A549 (cell line): ENCODE results near the gene RAE1. TPM values are rescaled to one million over a fixed set of nuclear protein-coding genes. Genes with fewer than 3 reads are reported as not detected.

Source experiments
- ATAC-seq, 2 experiments: fragments of 200-7000 bp in 1 of 2; fragments of >200 bp in 1 of 2; cut with Nextera tagmentation in 1 of 2; cut with Tn5 transposase in 1 of 2; 3 replicates each; pipeline versions ENCODE4 v1.8.0 to v1.9.1; 2018 to 2020; ENCODE audit warnings: mild to moderate bottlenecking in 1 of 2, moderate library complexity in 1 of 2
- CTCF ChIA-PET: fragments of 300-600 bp; sonication (Branson Sonifier 250); formaldehyde crosslinking; extraction: SDS; loops from one replicate; lab custom pipeline; 2021; ENCODE audit warnings: antibody characterized with exemption, inconsistent platforms; lab: Yijun Ruan, JAX
- POLR2A ChIA-PET: fragments of 350-600 bp; formaldehyde crosslinking; extraction: SDS; loops from one replicate; lab custom pipeline; 2021; ENCODE audit warnings: antibody characterized with exemption, inconsistent platforms; lab: Yijun Ruan, JAX
- DNase-seq, 2 experiments: peaks; one replicate each; pipeline versions ENCODE4 v3.0.0 to v3.0.0-alpha.2; 2011 to 2016; ENCODE audit warnings: low read depth in 1 of 2, low spot score in 1 of 2
- FAIRE-seq: peaks from 2 replicates; lab custom pipeline; 2011; peaks lifted over from hg19 to GRCh38; lab: Jason Lieb, UNC
- H3K27ac ChIP-seq, 2 experiments: fragments of >200 bp; sonication (Bioruptor Twin); formaldehyde crosslinking; 3 replicates each; pipeline ENCODE4 v1.5.1; 2016 to 2017
- H3K4me1 ChIP-seq: fragments of >200 bp; sonication (Bioruptor Twin); formaldehyde crosslinking; 3 replicates; pipeline ENCODE4 v1.6.1; 2016
- H3K4me2 ChIP-seq: fragments of >200 bp; sonication (Bioruptor Twin); formaldehyde crosslinking; 3 replicates; pipeline ENCODE4 v1.6.1; 2016
- H3K4me3 ChIP-seq: fragments of >200 bp; sonication (Bioruptor Twin); formaldehyde crosslinking; 3 replicates; pipeline ENCODE4 v1.5.1; 2016
- H3K9me3 ChIP-seq: fragments of >200 bp; sonication (Bioruptor Twin); formaldehyde crosslinking; 3 replicates; pipeline ENCODE4 v1.6.1; 2016
- BCL3 ChIP-seq: fragments of >200 bp; sonication (Bioruptor Twin); formaldehyde crosslinking; IDR thresholded peaks from 3 replicates; pipeline ENCODE4 v1.6.1; 2016
- CBX2 ChIP-seq: fragments of 200-600 bp; sonication (generic); IDR thresholded peaks from 2 replicates; pipeline ENCODE4 v1.6.1; 2016; ENCODE audit warnings: low read depth, mild to moderate bottlenecking, borderline replicate concordance
- CBX8 ChIP-seq: fragments of 200-600 bp; sonication (generic); IDR thresholded peaks from 2 replicates; pipeline ENCODE4 v1.6.1; 2016
- CHD4 ChIP-seq: fragments of 200-600 bp; sonication (generic); IDR thresholded peaks from 2 replicates; pipeline ENCODE4 v1.6.1; 2016; ENCODE audit warnings: antibody characterized with exemption, mild to moderate bottlenecking, borderline replicate concordance
- CTCF ChIP-seq: fragments of >200 bp; sonication (Bioruptor Twin); formaldehyde crosslinking; IDR thresholded peaks from 3 replicates; pipeline ENCODE4 v1.5.1; 2016
- E2F6 ChIP-seq: IDR thresholded peaks from 2 replicates; pipeline ENCODE4 v1.6.1; 2012; ENCODE audit warnings: low read depth, borderline replicate concordance
- EHF ChIP-seq: fragments of 250-450 bp; sonication (Bioruptor Pico); IDR thresholded peaks from 2 replicates; pipeline ENCODE4 v1.5.0; 2020; ENCODE audit warnings: mild to moderate bottlenecking
- EHMT2 ChIP-seq: fragments of 200-600 bp; sonication (generic); IDR thresholded peaks from 2 replicates; pipeline ENCODE4 v1.6.1; 2016; ENCODE audit warnings: antibody characterized with exemption, low read depth, mild to moderate bottlenecking, moderate library complexity
- ELK1 ChIP-seq: fragments of 150-350 bp; IDR thresholded peaks from 2 replicates; pipeline ENCODE4 v1.6.1; 2014; ENCODE audit warnings: low read depth, mild to moderate bottlenecking, low read length
- FOXS1 ChIP-seq: fragments of 250-450 bp; sonication (Bioruptor Pico); IDR thresholded peaks from 2 replicates; pipeline ENCODE4 v1.5.0; 2020; ENCODE audit warnings: mild to moderate bottlenecking, moderate library complexity
- HOXA7 ChIP-seq: fragments of 250-450 bp; sonication (Bioruptor Pico); IDR thresholded peaks from 2 replicates; pipeline ENCODE4 v1.5.0; 2020; ENCODE audit warnings: mild to moderate bottlenecking, moderate library complexity
- HOXB13 ChIP-seq: fragments of 250-450 bp; sonication (Bioruptor Pico); IDR thresholded peaks from 2 replicates; pipeline ENCODE4 v1.5.0; 2020; ENCODE audit warnings: low read depth, mild to moderate bottlenecking, moderate library complexity
- JUN ChIP-seq, 2 experiments: fragments of >200 bp; sonication (Bioruptor Twin); formaldehyde crosslinking; IDR thresholded peaks; 2 replicates in 1 of 2; 3 replicates in 1 of 2; pipeline ENCODE4 v1.6.1; 2016 to 2017
- KDM5A ChIP-seq: fragments of 200-600 bp; sonication (generic); IDR thresholded peaks from 2 replicates; pipeline ENCODE4 v1.6.1; 2016; ENCODE audit warnings: antibody characterized with exemption, mild to moderate bottlenecking
- MAFK ChIP-seq: fragments of 450-650 bp; IDR thresholded peaks from 2 replicates; pipeline ENCODE4 v1.6.1; 2014; ENCODE audit not compliant: partially characterized antibody
- MAZ ChIP-seq: fragments of 150-350 bp; IDR thresholded peaks from 2 replicates; pipeline ENCODE4 v1.6.1; 2014; ENCODE audit warnings: antibody characterized with exemption, low read depth, low read length, borderline replicate concordance
- MYC ChIP-seq: IDR thresholded peaks from 2 replicates; pipeline ENCODE4 v1.6.1; 2012; ENCODE audit warnings: mild to moderate bottlenecking, inconsistent platforms, low read length, improper control_type of control experiment, borderline replicate concordance
- NFE2L2 ChIP-seq: fragments of 150-350 bp; conservative IDR thresholded peaks from 2 replicates; pipeline ENCODE4 v1.6.1; 2014; ENCODE audit warnings: low read length
- POLR2AphosphoS2 ChIP-seq: conservative IDR thresholded peaks from 2 replicates; pipeline ENCODE4 v1.6.1; 2012; ENCODE audit warnings: low read length, improper control_type of control experiment, inconsistent platforms
- RAD21 ChIP-seq, 2 experiments: fragments of >200 bp in 1 of 2; sonication (Bioruptor Twin) in 1 of 2; formaldehyde crosslinking in 1 of 2; IDR thresholded peaks in 1 of 2; conservative IDR thresholded peaks in 1 of 2; 2 replicates in 1 of 2; 3 replicates in 1 of 2; pipeline ENCODE4 v1.6.1; 2012 to 2018; ENCODE audit warnings: inconsistent platforms in 1 of 2
- RCOR1 ChIP-seq: fragments of 150-350 bp; IDR thresholded peaks from 2 replicates; pipeline ENCODE4 v1.6.1; 2014; ENCODE audit warnings: antibody characterized with exemption, low read length, low read depth
- RFX5 ChIP-seq: fragments of 450-650 bp; IDR thresholded peaks from 2 replicates; pipeline ENCODE4 v1.7.1; 2014; ENCODE audit warnings: antibody characterized with exemption, mild to moderate bottlenecking, moderate library complexity
- RNF2 ChIP-seq: fragments of 200-600 bp; sonication (generic); IDR thresholded peaks from 2 replicates; pipeline ENCODE4 v1.6.1; 2016; ENCODE audit warnings: low read depth, mild to moderate bottlenecking, antibody characterized with exemption, moderate library complexity, borderline replicate concordance
- TFCP2L1 ChIP-seq: fragments of 250-450 bp; sonication (Bioruptor Pico); IDR thresholded peaks from 2 replicates; pipeline ENCODE4 v1.5.0; 2021; ENCODE audit warnings: mild to moderate bottlenecking
- TP53 ChIP-seq: fragments of 250-450 bp; sonication (Bioruptor Pico); IDR thresholded peaks from 2 replicates; pipeline ENCODE4 v1.5.0; 2021; ENCODE audit warnings: mild to moderate bottlenecking, moderate library complexity
- ZNF302 ChIP-seq: fragments of 250-450 bp; sonication (Bioruptor Pico); IDR thresholded peaks from 2 replicates; pipeline ENCODE4 v1.9.0; 2021; ENCODE audit warnings: inconsistent platforms, mild to moderate bottlenecking, moderate library complexity
- WGBS: methylation state at CpG from one replicate; pipeline ENCODE4 v1.1.6; 2017; ENCODE audit errors: missing lambda C conversion rate; 5-methylcytosine and 5-hydroxymethylcytosine counted together
- polyA plus RNA-seq, 4 experiments: library from polyadenylated mRNA; depleted of rRNA in 3 of 4; stranded (reverse); fragments of >200 nt; fragmentation: RNase III in 1 of 4; extraction: RNeasy Plus Mini Kit Qiagen cat#74134 plus additional on column Dnase treatment in 1 of 4; gene quantifications; 2 replicates in 3 of 4; 3 replicates in 1 of 4; pipeline ENCODE4 v1.2.3, GENCODE V29; 2011 to 2017

Gene RAE1
- polyA plus RNA-seq, 2 of the 4 experiments (the other 2 are of a cell fraction) = 54.7 to 69.6 TPM

- H3K27ac ChIP-seq = no peak overlapping the region
- CTCF ChIA-PET = interaction anchor here (0.5 to 1.6 kb wide), 3 partner anchors 30 to 228 kb away, joined by 3 to 4 read pairs (median 3); no protein-coding TSS in a partner anchor
- H3K9me3 ChIP-seq = no peaks in the 10 kb centered on the region
- WGBS = 55% methylated on average over 3 of the region's 3 CpGs
- FAIRE-seq (no peak), DNase-seq (no peak), ATAC-seq (no peak)
- POLR2A ChIA-PET = no interaction called here
- no peak overlapping the region for H3K4me2 ChIP-seq
- no peak overlapping the region for H3K4me3 ChIP-seq
- no peaks in the 10 kb centered on the region for H3K4me1 ChIP-seq
- TF ChIP-seq CBX2 (no peak), BCL3 (no peak), E2F6 (no peak)
- TF ChIP-seq, all 56 proteins: peak for 0
These were observed 30.7 kb upstream of the RAE1 start for GRCh38 chr20:57320358-57320757.

GRCh38 chr20:57321142-57321541 lies 29.9 kb upstream of the RAE1 start:
- H3K4me3 ChIP-seq = no peak overlapping the region
- ATAC-seq (no peak), FAIRE-seq (no peak), DNase-seq (no peak)
- CTCF ChIA-PET = interaction anchor here (1.6 kb wide), 1 partner anchor 229 kb away, joined by 4 read pairs; no protein-coding TSS in a partner anchor
- TF ChIP-seq FOXS1 = no peak
- TF ChIP-seq MYC = no peak
- no peak for TF ChIP-seq HOXB13 (CRISPR knock-in tag)
- no peak for TF ChIP-seq POLR2AphosphoS2
- TF ChIP-seq ELK1 = no peak
- TF ChIP-seq RNF2 = no peak
- no peak for TF ChIP-seq JUN (IDR thresholded peaks at IDR 0.05)
- no peak for TF ChIP-seq TP53 (CRISPR knock-in tag)
- no peak for TF ChIP-seq HOXA7 (CRISPR knock-in tag)
- TF ChIP-seq RAD21 (conservative IDR thresholded peaks at IDR 0.05 in 1 of 2, IDR thresholded peaks at IDR 0.05 in 1 of 2) = no peak
- no peak for TF ChIP-seq RCOR1
- no peak for TF ChIP-seq CBX8
- no peak for TF ChIP-seq ZNF302
- POLR2A ChIA-PET = no interaction called here
- H3K4me2 ChIP-seq = no peak overlapping the region
- WGBS = 63% methylated on average over 2 of the region's 2 CpGs
- no peaks in the 10 kb centered on the region for H3K9me3 ChIP-seq
- H3K27ac ChIP-seq = no peak overlapping the region
- no peaks in the 10 kb centered on the region for H3K4me1 ChIP-seq

GRCh38 chr20:57322476-57322875 lies 28.6 kb upstream of the RAE1 start:
- Histone ChIP-seq H3K4me1 (no peaks in the 10 kb centered on the region), H3K4me2 (no peak overlapping the region)
- WGBS = 46% methylated on average over 2 of the region's 2 CpGs
- TF ChIP-seq MAFK = no peak
- TF ChIP-seq, all 56 proteins: peak for 0
- ChIA-PET CTCF (interaction anchor here (0.9 to 2.8 kb wide), 5 partner anchors 8 to 232 kb away, joined by 3 to 13 read pairs (median 5); no protein-coding TSS in a partner anchor), POLR2A (no interaction called here)
- Histone ChIP-seq H3K27ac (no peak overlapping the region), H3K4me3 (no peak overlapping the region), H3K9me3 (no peaks in the 10 kb centered on the region)
- DNase-seq = no peak
- FAIRE-seq = no peak
- no peak for ATAC-seq

- Histone ChIP-seq H3K4me1 (no peaks in the 10 kb centered on the region), H3K27ac (no peak overlapping the region), H3K4me3 (no peak overlapping the region), H3K4me2 (no peak overlapping the region), H3K9me3 (no peaks in the 10 kb centered on the region)
- WGBS = 22% methylated on average over 6 of the region's 6 CpGs
- FAIRE-seq (no peak), ATAC-seq (no peak), DNase-seq (no peak)
- ChIA-PET CTCF (interaction anchor here (0.5 to 2.8 kb wide), 5 partner anchors 8 to 911 kb away, joined by 3 to 13 read pairs (median 3); no protein-coding TSS in a partner anchor), POLR2A (no interaction called here)
- TF ChIP-seq RFX5 (no peak), NFE2L2 (no peak), MAFK (no peak), EHMT2 (no peak), POLR2AphosphoS2 (no peak), CHD4 (no peak), CTCF (no peak), FOXS1 (no peak), CBX2 (no peak), TFCP2L1 (no peak), EHF (no peak), MAZ (no peak), KDM5A (no peak), HOXA7 (CRISPR knock-in tag) (no peak)
These were observed 28.0 kb upstream of the RAE1 start for GRCh38 chr20:57323034-57323433.
